ENCODE results near the gene BLACAT1. TPM values are rescaled to one million over a fixed set of nuclear protein-coding genes. Genes with fewer than 3 reads are reported as not detected.
"Not testable (repeated sequence)": the region's sequence is repeated elsewhere in the genome, so short reads cannot be mapped to it uniquely, and the experiment has no call there.

Gene BLACAT1
- total RNA-seq, 1 experiment from 2014 or later: 6.7 TPM

- peak; percentile 51 for DNase-seq
- Histone ChIP-seq H3K4me3 (ENCODE audit: insufficient read depth, low read depth, low read length) (no peak overlapping the region), H3K27me3 (ENCODE audit: control insufficient read depth, insufficient read depth, low read length) (no peaks in the 10 kb centered on the region), H3K36me3 (replicated peaks; ENCODE audit: control insufficient read depth, insufficient read depth, low read length) (no peaks in the 10 kb centered on the region)
These were observed 36.9 kb upstream of the BLACAT1 start for GRCh38 chr1:205492774-205493173.

- Histone ChIP-seq H3K4me3 (ENCODE audit: insufficient read depth, low read depth, low read length) (no peak overlapping the region), H3K36me3 (replicated peaks; ENCODE audit: control insufficient read depth, insufficient read depth, low read length) (no peaks in the 10 kb centered on the region), H3K27me3 (ENCODE audit: control insufficient read depth, insufficient read depth, low read length) (no peaks in the 10 kb centered on the region)
- DNase-seq: peak; percentile 68
These were observed 36.4 kb upstream of the BLACAT1 start for GRCh38 chr1:205492201-205492667.

- DNase-seq: no peak
- Histone ChIP-seq H3K36me3 (replicated peaks; ENCODE audit: control insufficient read depth, insufficient read depth, low read length) (no peaks in the 10 kb centered on the region), H3K27me3 (ENCODE audit: control insufficient read depth, insufficient read depth, low read length) (no peaks in the 10 kb centered on the region), H3K4me3 (ENCODE audit: insufficient read depth, low read depth, low read length) (no peak overlapping the region)
These were observed 35.9 kb upstream of the BLACAT1 start for GRCh38 chr1:205491794-205492193.

- Histone ChIP-seq H3K4me3 (ENCODE audit: insufficient read depth, low read depth, low read length) (no peak overlapping the region), H3K27me3 (ENCODE audit: control insufficient read depth, insufficient read depth, low read length) (peaks cover 5% of the 10 kb centered on the region), H3K36me3 (replicated peaks; ENCODE audit: control insufficient read depth, insufficient read depth, low read length) (no peaks in the 10 kb centered on the region)
- peak; percentile 92 for DNase-seq
These were observed 32.4 kb upstream of the BLACAT1 start for GRCh38 chr1:205488074-205488723.

GRCh38 chr1:205486258-205486657 lies 30.4 kb upstream of the BLACAT1 start:
- H3K27me3 ChIP-seq (ENCODE audit: control insufficient read depth, insufficient read depth, low read length): peaks cover 8% of the 10 kb centered on the region
- H3K36me3 ChIP-seq (replicated peaks; ENCODE audit: control insufficient read depth, insufficient read depth, low read length): no peaks in the 10 kb centered on the region
- no peak for DNase-seq
- no peak overlapping the region for H3K4me3 ChIP-seq (ENCODE audit: insufficient read depth, low read depth, low read length)

GRCh38 chr1:205484985-205485967 lies 29.4 kb upstream of the BLACAT1 start:
- Histone ChIP-seq H3K36me3 (replicated peaks; ENCODE audit: control insufficient read depth, insufficient read depth, low read length) (no peaks in the 10 kb centered on the region), H3K4me3 (ENCODE audit: insufficient read depth, low read depth, low read length) (no peak overlapping the region), H3K27me3 (ENCODE audit: control insufficient read depth, insufficient read depth, low read length) (peaks cover 8% of the 10 kb centered on the region)
- DNase-seq: peak; percentile 96

GRCh38 chr1:205483372-205483771 lies 27.5 kb upstream of the BLACAT1 start:
- no peaks in the 10 kb centered on the region for H3K36me3 ChIP-seq (replicated peaks; ENCODE audit: control insufficient read depth, insufficient read depth, low read length)
- H3K27me3 ChIP-seq (ENCODE audit: control insufficient read depth, insufficient read depth, low read length): peaks cover 8% of the 10 kb centered on the region
- H3K4me3 ChIP-seq (ENCODE audit: insufficient read depth, low read depth, low read length): no peak overlapping the region
- DNase-seq: no peak

- H3K27me3 ChIP-seq (ENCODE audit: control insufficient read depth, insufficient read depth, low read length); H3K36me3 ChIP-seq (replicated peaks; ENCODE audit: control insufficient read depth, insufficient read depth, low read length); DNase-seq; H3K4me3 ChIP-seq (ENCODE audit: insufficient read depth, low read depth, low read length): not testable (repeated sequence)
These were observed 26.7 kb upstream of the BLACAT1 start for GRCh38 chr1:205482587-205482986.

GRCh38 chr1:205481629-205482151 lies 25.8 kb upstream of the BLACAT1 start:
- Histone ChIP-seq H3K4me3 (ENCODE audit: insufficient read depth, low read depth, low read length) (no peak overlapping the region), H3K27me3 (ENCODE audit: control insufficient read depth, insufficient read depth, low read length) (peaks cover 8% of the 10 kb centered on the region), H3K36me3 (replicated peaks; ENCODE audit: control insufficient read depth, insufficient read depth, low read length) (no peaks in the 10 kb centered on the region)
- peak; percentile 62 for DNase-seq

GRCh38 chr1:205481218-205481617 lies 25.4 kb upstream of the BLACAT1 start:
- Histone ChIP-seq H3K27me3 (ENCODE audit: control insufficient read depth, insufficient read depth, low read length) (peaks cover 8% of the 10 kb centered on the region), H3K4me3 (ENCODE audit: insufficient read depth, low read depth, low read length) (no peak overlapping the region), H3K36me3 (replicated peaks; ENCODE audit: control insufficient read depth, insufficient read depth, low read length) (no peaks in the 10 kb centered on the region)
- DNase-seq: peak; percentile 56

GRCh38 chr1:205480349-205480985 lies 24.6 kb upstream of the BLACAT1 start:
- H3K36me3 ChIP-seq (replicated peaks; ENCODE audit: control insufficient read depth, insufficient read depth, low read length): no peaks in the 10 kb centered on the region
- H3K27me3 ChIP-seq (ENCODE audit: control insufficient read depth, insufficient read depth, low read length): peaks cover 8% of the 10 kb centered on the region
- DNase-seq: peak; percentile 74
- no peak overlapping the region for H3K4me3 ChIP-seq (ENCODE audit: insufficient read depth, low read depth, low read length)

- H3K36me3 ChIP-seq (replicated peaks; ENCODE audit: control insufficient read depth, insufficient read depth, low read length); H3K4me3 ChIP-seq (ENCODE audit: insufficient read depth, low read depth, low read length); DNase-seq; H3K27me3 ChIP-seq (ENCODE audit: control insufficient read depth, insufficient read depth, low read length): not testable (repeated sequence)
These were observed 23.1 kb upstream of the BLACAT1 start for GRCh38 chr1:205478985-205479384.

- H3K36me3 ChIP-seq (replicated peaks; ENCODE audit: control insufficient read depth, insufficient read depth, low read length): no peaks in the 10 kb centered on the region
- no peak overlapping the region for H3K4me3 ChIP-seq (ENCODE audit: insufficient read depth, low read depth, low read length)
- peaks cover 3% of the 10 kb centered on the region; the same call in 1 of the 2 replicates for H3K27me3 ChIP-seq (ENCODE audit: control insufficient read depth, insufficient read depth, low read length)
- no peak for DNase-seq
These were observed 22.0 kb upstream of the BLACAT1 start for GRCh38 chr1:205477759-205478247.

GRCh38 chr1:205477121-205477758 lies 21.4 kb upstream of the BLACAT1 start:
- peaks cover 3% of the 10 kb centered on the region; the same call in 1 of the 2 replicates for H3K27me3 ChIP-seq (ENCODE audit: control insufficient read depth, insufficient read depth, low read length)
- H3K4me3 ChIP-seq (ENCODE audit: insufficient read depth, low read depth, low read length): no peak overlapping the region
- DNase-seq: peak; percentile 85
- no peaks in the 10 kb centered on the region for H3K36me3 ChIP-seq (replicated peaks; ENCODE audit: control insufficient read depth, insufficient read depth, low read length)
